H9 (cell line): ENCODE results near the gene ANKRD13A. TPM values are rescaled to one million over a fixed set of nuclear protein-coding genes. Genes with fewer than 3 reads are reported as not detected.

ENCODE experiments used
- DNase-seq: peaks from one replicate; pipeline ENCODE4 v3.0.0-alpha.2; 2017
- H2AFZ ChIP-seq: one replicate; pipeline ENCODE4 v1.6.1; 2013; ENCODE audit warnings: mild to moderate bottlenecking, low read length, control low read depth, moderate library complexity
- H2AK5ac ChIP-seq: 2 replicates; pipeline ENCODE4 v1.6.1; 2013; ENCODE audit warnings: low read length, control low read depth, mixed read lengths; ENCODE audit not compliant: insufficient read length
- H2BK120ac ChIP-seq: one replicate; pipeline ENCODE4 v1.6.1; 2013; ENCODE audit warnings: low read depth, mild to moderate bottlenecking, low read length, control low read depth, inconsistent platforms; ENCODE audit not compliant: poor library complexity, severe bottlenecking
- H2BK12ac ChIP-seq: 2 replicates; pipeline ENCODE4 v1.6.1; 2013; ENCODE audit warnings: low read length, control low read depth, mixed read lengths, low read depth; ENCODE audit not compliant: insufficient read length
- H2BK15ac ChIP-seq: 2 replicates; pipeline ENCODE4 v1.6.1; 2013; ENCODE audit warnings: low read depth, low read length, control low read depth
- H2BK20ac ChIP-seq: one replicate; pipeline ENCODE4 v1.6.1; 2013; ENCODE audit warnings: low read depth, mild to moderate bottlenecking, low read length, control low read depth, inconsistent platforms; ENCODE audit not compliant: poor library complexity, severe bottlenecking
- H2BK5ac ChIP-seq: 2 replicates; pipeline ENCODE4 v1.6.1; 2013; ENCODE audit warnings: low read length, control low read depth, mixed read lengths; ENCODE audit not compliant: insufficient read length
- H3K14ac ChIP-seq: 2 replicates; pipeline ENCODE4 v1.6.1; 2013; ENCODE audit warnings: low read length, control low read depth; ENCODE audit not compliant: insufficient read depth
- H3K18ac ChIP-seq: 2 replicates; pipeline ENCODE4 v1.6.1; 2013; ENCODE audit warnings: low read depth, mild to moderate bottlenecking, mixed read lengths, low read length, control low read depth; ENCODE audit not compliant: insufficient read length
- H3K23ac ChIP-seq: 2 replicates; pipeline ENCODE4 v1.6.1; 2013; ENCODE audit warnings: low read length, control low read depth, mixed read lengths, low read depth; ENCODE audit not compliant: insufficient read length
- H3K23me2 ChIP-seq: 2 replicates; pipeline ENCODE4 v1.6.1; 2013; ENCODE audit warnings: low read depth, mild to moderate bottlenecking, mixed read lengths, low read length, control low read depth; ENCODE audit not compliant: insufficient read length, poor library complexity, severe bottlenecking
- H3K27ac ChIP-seq: 2 replicates; pipeline ENCODE4 v1.5.1; 2013; ENCODE audit warnings: low read length, control low read depth, mixed read lengths, low read depth; ENCODE audit not compliant: insufficient read length
- H3K27me3 ChIP-seq: 2 replicates; pipeline ENCODE4 v1.6.1; 2013; ENCODE audit warnings: low read length, control low read depth, inconsistent platforms; ENCODE audit not compliant: insufficient read depth
- H3K4ac ChIP-seq: 2 replicates; pipeline ENCODE4 v1.6.1; 2013; ENCODE audit warnings: low read depth, mild to moderate bottlenecking, control low read depth, inconsistent platforms, low read length, moderate library complexity
- H3K4me1 ChIP-seq: 2 replicates; pipeline ENCODE4 v1.6.1; 2013; ENCODE audit warnings: low read length, control low read depth, inconsistent platforms; ENCODE audit not compliant: insufficient read depth
- H3K4me2 ChIP-seq: 2 replicates; pipeline ENCODE4 v1.6.1; 2013; ENCODE audit warnings: low read length, control low read depth, mixed read lengths; ENCODE audit not compliant: insufficient read length, insufficient read depth
- H3K56ac ChIP-seq: 2 replicates; pipeline ENCODE4 v1.6.1; 2013; ENCODE audit warnings: low read depth, mild to moderate bottlenecking, mixed read lengths, low read length, control low read depth; ENCODE audit not compliant: insufficient read length
- H3K79me1 ChIP-seq: 2 replicates; pipeline ENCODE4 v1.6.1; 2013; ENCODE audit warnings: low read depth, mild to moderate bottlenecking, moderate library complexity, low read length, control low read depth, inconsistent platforms; ENCODE audit not compliant: insufficient read depth, poor library complexity, severe bottlenecking
- H3K79me2 ChIP-seq: 2 replicates; pipeline ENCODE4 v1.6.1; 2013; ENCODE audit warnings: low read length, control low read depth, inconsistent platforms; ENCODE audit not compliant: insufficient read depth
- H3K9ac ChIP-seq: 2 replicates; pipeline ENCODE4 v1.6.1; 2013; ENCODE audit warnings: low read length, control low read depth, mixed read lengths; ENCODE audit not compliant: insufficient read length; ENCODE audit errors: extremely low read depth
- H3K9me3 ChIP-seq: one replicate; pipeline ENCODE4 v1.6.1; 2013; ENCODE audit warnings: low read depth, low read length, inconsistent platforms; ENCODE audit not compliant: control insufficient read depth
- H3T11ph ChIP-seq: one replicate; pipeline ENCODE4 v1.6.1; 2013; ENCODE audit warnings: mild to moderate bottlenecking, low read length, control low read depth, inconsistent platforms
- H4K20me1 ChIP-seq: one replicate; pipeline ENCODE4 v1.6.1; 2013; ENCODE audit not compliant: control insufficient read depth, insufficient read length, insufficient read depth
- H4K5ac ChIP-seq: 2 replicates; pipeline ENCODE4 v1.6.1; 2013; ENCODE audit warnings: low read depth, mild to moderate bottlenecking, mixed read lengths, low read length, control low read depth; ENCODE audit not compliant: insufficient read length
- H4K8ac ChIP-seq: replicated peaks from 2 replicates; pipeline ENCODE4 v1.6.1; 2013; ENCODE audit warnings: low read length, control low read depth, mixed read lengths, low read depth; ENCODE audit not compliant: insufficient read length
- H4K91ac ChIP-seq: 2 replicates; pipeline ENCODE4 v1.6.1; 2013; ENCODE audit warnings: low read depth, mild to moderate bottlenecking, moderate library complexity, mixed read lengths, low read length, control low read depth; ENCODE audit not compliant: insufficient read length
- H3K27ac Mint-ChIP-seq, 3 experiments: 2 replicates in 2 of 3; 3 replicates in 1 of 3; pipeline ENCODE4 v1.8.0; 2020 to 2021; ENCODE audit warnings: mixed read lengths in 3 of 3, mild to moderate bottlenecking in 1 of 3, moderate library complexity in 1 of 3
- H3K27me3 Mint-ChIP-seq: 2 replicates; pipeline ENCODE4 v1.8.0; 2021; ENCODE audit warnings: low read depth, mild to moderate bottlenecking, moderate library complexity, mixed read lengths
- H3K36me3 Mint-ChIP-seq, 3 experiments: 2 replicates in 2 of 3; 3 replicates in 1 of 3; pipeline ENCODE4 v1.8.0; 2020 to 2021; ENCODE audit warnings: low read depth in 3 of 3, mixed read lengths in 3 of 3; ENCODE audit not compliant: insufficient read depth in 1 of 3
- H3K4me1 Mint-ChIP-seq, 2 experiments: 2 replicates each; pipeline ENCODE4 v1.8.0; 2020; ENCODE audit warnings: mixed read lengths in 2 of 2
- H3K4me3 Mint-ChIP-seq, 2 experiments: 2 replicates in 1 of 2; 3 replicates in 1 of 2; pipeline ENCODE4 v1.8.0; 2020 to 2021; ENCODE audit warnings: mild to moderate bottlenecking in 2 of 2, mixed read lengths in 2 of 2, moderate library complexity in 1 of 2
- H3K9me3 Mint-ChIP-seq, 2 experiments: 2 replicates in 1 of 2; 3 replicates in 1 of 2; pipeline ENCODE4 v1.8.0; 2020; ENCODE audit warnings: mild to moderate bottlenecking in 2 of 2, mixed read lengths in 2 of 2, moderate library complexity in 1 of 2
- CTCF ChIP-seq: fragments of 200-600 bp; sonication (generic); conservative IDR thresholded peaks from 3 replicates; pipeline ENCODE4 v1.8.0; 2021; ENCODE audit warnings: antibody characterized with exemption, mild to moderate bottlenecking
- WGBS: extraction: QIAGEN DNeasy Blood & Tissue Kit; methylation state at CpG from one replicate; pipeline ENCODE4 v1.1.7; 2013; ENCODE audit warnings: missing lambda C conversion rate, low lambda C conversion rate, mixed read lengths; ENCODE audit not compliant: insufficient read length; ENCODE audit errors: extremely low coverage; 5-methylcytosine and 5-hydroxymethylcytosine counted together
- total RNA-seq: library from RNA; stranded (reverse); gene quantifications from 2 replicates; pipeline ENCODE4 v1.2.1, GENCODE V29; 2021

Gene ANKRD13A
- total RNA-seq, 1 experiment from 2014 or later = 18.0 TPM

- H3K56ac ChIP-seq = no peak overlapping the region
- H2BK15ac ChIP-seq = no peak overlapping the region
- no CpG with 5 or more reads among the region's 5 CpGs for WGBS
- H2AK5ac ChIP-seq = no peak overlapping the region
- no peak overlapping the region for H3K18ac ChIP-seq
- Mint-ChIP-seq H3K4me1 (peaks cover 19 to 22% of the 10 kb centered on the region in 2 experiments), H3K4me3 (no peak overlapping the region), H3K27ac (peak overlapping the region in 1 of 3 experiments; percentile 66; a peak in 4 of 7 replicates), H3K27me3 (no peaks in the 10 kb centered on the region), H3K36me3 (peaks cover 2 to 34% (median 4%) of the 10 kb centered on the region in 3 experiments; a peak in 5 of 7 replicates), H3K9me3 (no peaks in the 10 kb centered on the region)
- H3K4me2 ChIP-seq = no peak overlapping the region
- no peak overlapping the region for H3K14ac ChIP-seq
- peaks cover 3% of the 10 kb centered on the region; the same call in 1 of the 2 replicates for H3K4me1 ChIP-seq
- no peak overlapping the region for H2BK20ac ChIP-seq
- H3K23me2 ChIP-seq = no peaks in the 10 kb centered on the region
- H4K91ac ChIP-seq = no peak overlapping the region
- no peaks in the 10 kb centered on the region for H4K20me1 ChIP-seq
- no peak overlapping the region for H2BK5ac ChIP-seq
- H4K5ac ChIP-seq = no peak overlapping the region
- H2BK12ac ChIP-seq = no peak overlapping the region
- no peak overlapping the region for H2BK120ac ChIP-seq
- no peaks in the 10 kb centered on the region for H3K27me3 ChIP-seq
- no peaks in the 10 kb centered on the region for H3K79me2 ChIP-seq
- H4K8ac ChIP-seq = no peak overlapping the region
- H3K27ac ChIP-seq = no peak overlapping the region
- H3T11ph ChIP-seq = no peak overlapping the region
- no peak overlapping the region for H3K23ac ChIP-seq
- H3K9me3 ChIP-seq = no peaks in the 10 kb centered on the region
- no peaks in the 10 kb centered on the region for H3K79me1 ChIP-seq
- H3K9ac ChIP-seq = no peak overlapping the region
- TF ChIP-seq CTCF = no peak
- no peak overlapping the region for H3K4ac ChIP-seq
- DNase-seq = no peak
- no peak overlapping the region for H2AFZ ChIP-seq
Observed at GRCh38 chr12:110023059-110023980, 24.1 kb downstream of the ANKRD13A start.
